Measurements from ENCODE around the gene PLXNA4. TPM values are rescaled to one million over a fixed set of nuclear protein-coding genes. Genes with fewer than 3 reads are reported as not detected.
A peak's percentile ranks its signal among the peaks of the same experiment; 100 is the strongest.

PLXNA4 gene
- total RNA-seq, 1 donor from 2014 or later = 3.3 TPM

DNA sequence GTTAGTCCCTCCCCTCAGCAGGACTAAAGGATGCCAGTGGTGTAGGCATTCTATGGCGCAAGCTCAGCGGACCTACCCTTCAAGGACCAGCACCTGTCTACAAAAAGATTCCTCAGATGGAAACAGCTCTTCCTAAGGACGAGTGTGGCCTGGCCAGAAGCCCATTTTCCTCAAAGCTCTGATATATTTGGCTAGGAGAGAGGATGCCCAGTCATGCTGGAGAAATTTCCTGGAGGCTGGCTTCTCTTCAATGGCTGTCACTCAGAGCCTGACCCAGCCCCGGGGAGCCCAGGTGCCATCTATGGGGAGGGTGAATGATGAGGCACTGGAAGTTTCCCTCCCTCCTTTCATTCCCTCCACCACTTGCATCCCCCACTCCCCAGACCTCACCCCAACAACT is 111.5 kb downstream of the PLXNA4 start:
- no peaks in the 10 kb centered on the region for H3K36me3 ChIP-seq (ENCODE audit: insufficient read depth, low read length)
- no peaks in the 10 kb centered on the region for H3K79me2 ChIP-seq (ENCODE audit: insufficient read depth, low read length)
- Mint-ChIP-seq H3K27ac (ENCODE audit: unreplicated experiment) (no peak overlapping the region), H3K4me1 (ENCODE audit: low read depth, unreplicated experiment) (peaks cover 9% of the 10 kb centered on the region), H3K4me3 (ENCODE audit: unreplicated experiment) (no peak overlapping the region), H3K9me3 (ENCODE audit: unreplicated experiment) (no peaks in the 10 kb centered on the region), H3K36me3 (ENCODE audit: low read depth, unreplicated experiment) (no peaks in the 10 kb centered on the region), H3K27me3 (ENCODE audit: low read depth, unreplicated experiment) (peaks cover 17% of the 10 kb centered on the region)
- DNase-seq (ENCODE audit: low read depth) (peak; percentile 77), FAIRE-seq (no peak)
- H3K27me3 ChIP-seq (ENCODE audit: insufficient read depth, low read length) = no peaks in the 10 kb centered on the region
- peak overlapping the region; percentile 20 for H3K4me2 ChIP-seq (ENCODE audit: low read length)
- no peak for TF ChIP-seq EZH2 (IDR thresholded peaks at IDR 0.05; ENCODE audit: insufficient read depth, low read length)
- TF ChIP-seq, protein P1, sequence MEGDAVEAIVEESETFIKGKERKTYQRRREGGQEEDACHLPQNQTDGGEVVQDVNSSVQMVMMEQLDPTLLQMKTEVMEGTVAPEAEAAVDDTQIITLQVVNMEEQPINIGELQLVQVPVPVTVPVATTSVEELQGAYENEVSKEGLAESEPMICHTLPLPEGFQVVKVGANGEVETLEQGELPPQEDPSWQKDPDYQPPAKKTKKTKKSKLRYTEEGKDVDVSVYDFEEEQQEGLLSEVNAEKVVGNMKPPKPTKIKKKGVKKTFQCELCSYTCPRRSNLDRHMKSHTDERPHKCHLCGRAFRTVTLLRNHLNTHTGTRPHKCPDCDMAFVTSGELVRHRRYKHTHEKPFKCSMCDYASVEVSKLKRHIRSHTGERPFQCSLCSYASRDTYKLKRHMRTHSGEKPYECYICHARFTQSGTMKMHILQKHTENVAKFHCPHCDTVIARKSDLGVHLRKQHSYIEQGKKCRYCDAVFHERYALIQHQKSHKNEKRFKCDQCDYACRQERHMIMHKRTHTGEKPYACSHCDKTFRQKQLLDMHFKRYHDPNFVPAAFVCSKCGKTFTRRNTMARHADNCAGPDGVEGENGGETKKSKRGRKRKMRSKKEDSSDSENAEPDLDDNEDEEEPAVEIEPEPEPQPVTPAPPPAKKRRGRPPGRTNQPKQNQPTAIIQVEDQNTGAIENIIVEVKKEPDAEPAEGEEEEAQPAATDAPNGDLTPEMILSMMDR (IDR thresholded peaks at IDR 0.05; ENCODE audit: insufficient read depth, low read depth, low read length) = no peak
- H3K9ac ChIP-seq (ENCODE audit: low read length) = no peak overlapping the region
- H3K4me1 ChIP-seq (ENCODE audit: insufficient read depth, low read length) = peaks cover 9% of the 10 kb centered on the region
- no peak overlapping the region for H3K4me3 ChIP-seq (ENCODE audit: insufficient read depth, low read depth, low read length)
- H3K9me3 ChIP-seq (ENCODE audit: insufficient read depth, low read depth, low read length) = no peaks in the 10 kb centered on the region
- no peaks in the 10 kb centered on the region for H4K20me1 ChIP-seq (ENCODE audit: insufficient read depth, low read length)
- H3K27ac ChIP-seq (ENCODE audit: low read depth, low read length) = no peak overlapping the region
- H2AFZ ChIP-seq (ENCODE audit: low read depth, low read length) = no peak overlapping the region

DNA sequence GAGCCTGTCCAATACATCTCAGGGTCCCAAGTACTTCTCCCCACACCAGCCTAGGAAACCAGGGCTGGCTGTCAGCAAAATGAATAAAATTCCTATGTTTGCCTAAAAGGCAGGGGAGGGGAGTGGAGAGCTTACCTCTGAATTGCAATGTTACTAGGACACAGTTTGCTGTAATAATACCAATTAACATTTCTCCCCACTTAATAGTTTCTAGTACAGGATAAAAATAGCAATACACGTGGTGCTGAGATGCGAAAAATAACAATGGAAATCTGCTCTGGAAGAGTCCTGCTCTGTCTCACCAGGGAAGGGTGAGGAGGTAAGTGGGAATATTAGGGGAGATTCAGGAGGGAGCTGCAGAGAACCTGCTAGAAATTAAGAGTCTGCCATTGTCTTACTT is 112.3 kb downstream of the PLXNA4 start:
- Histone ChIP-seq H3K79me2 (ENCODE audit: insufficient read depth, low read length) (no peaks in the 10 kb centered on the region), H3K9me3 (ENCODE audit: insufficient read depth, low read depth, low read length) (no peaks in the 10 kb centered on the region), H3K27me3 (ENCODE audit: insufficient read depth, low read length) (no peaks in the 10 kb centered on the region), H3K4me3 (ENCODE audit: insufficient read depth, low read depth, low read length) (no peak overlapping the region), H3K27ac (ENCODE audit: low read depth, low read length) (no peak overlapping the region), H3K9ac (ENCODE audit: low read length) (no peak overlapping the region), H4K20me1 (ENCODE audit: insufficient read depth, low read length) (no peaks in the 10 kb centered on the region), H2AFZ (ENCODE audit: low read depth, low read length) (no peak overlapping the region), H3K4me2 (ENCODE audit: low read length) (no peak overlapping the region), H3K4me1 (ENCODE audit: insufficient read depth, low read length) (peaks cover 9% of the 10 kb centered on the region), H3K36me3 (ENCODE audit: insufficient read depth, low read length) (no peaks in the 10 kb centered on the region)
- Mint-ChIP-seq H3K27me3 (ENCODE audit: low read depth, unreplicated experiment) (peaks cover 25% of the 10 kb centered on the region), H3K4me1 (ENCODE audit: low read depth, unreplicated experiment) (peaks cover 6% of the 10 kb centered on the region), H3K4me3 (ENCODE audit: unreplicated experiment) (no peak overlapping the region), H3K9me3 (ENCODE audit: unreplicated experiment) (no peaks in the 10 kb centered on the region), H3K27ac (ENCODE audit: unreplicated experiment) (no peak overlapping the region), H3K36me3 (ENCODE audit: low read depth, unreplicated experiment) (no peaks in the 10 kb centered on the region)
- TF ChIP-seq EZH2 (IDR thresholded peaks at IDR 0.05; ENCODE audit: insufficient read depth, low read length) = no peak
- TF ChIP-seq, protein P1 (IDR thresholded peaks at IDR 0.05; ENCODE audit: insufficient read depth, low read depth, low read length) = no peak
- FAIRE-seq = no peak
- DNase-seq (ENCODE audit: low read depth) = no peak

DNA sequence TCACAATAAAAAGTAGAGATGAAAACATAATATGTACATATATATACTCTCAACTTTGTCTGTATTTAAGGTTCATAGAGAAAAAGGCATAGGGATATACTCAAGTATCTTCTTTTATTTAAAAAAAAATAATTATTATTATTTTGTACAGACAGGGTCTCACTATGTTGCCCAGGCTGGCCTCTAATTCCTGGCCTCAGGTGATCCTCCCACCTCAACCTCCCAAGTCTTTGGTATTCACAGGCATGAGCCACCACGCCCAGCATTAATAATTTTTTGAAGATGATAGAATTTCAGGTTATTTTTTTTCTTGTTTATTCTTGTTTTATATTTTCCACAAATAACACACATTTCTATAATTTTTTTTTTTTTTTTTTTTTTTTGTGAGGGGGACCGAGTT is 113.8 kb downstream of the PLXNA4 start:
- Mint-ChIP-seq H3K36me3 (ENCODE audit: low read depth, unreplicated experiment) (no peaks in the 10 kb centered on the region), H3K9me3 (ENCODE audit: unreplicated experiment) (no peaks in the 10 kb centered on the region), H3K27ac (ENCODE audit: unreplicated experiment) (no peak overlapping the region), H3K4me3 (ENCODE audit: unreplicated experiment) (no peak overlapping the region), H3K4me1 (ENCODE audit: low read depth, unreplicated experiment) (peaks cover 6% of the 10 kb centered on the region), H3K27me3 (ENCODE audit: low read depth, unreplicated experiment) (peaks cover 35% of the 10 kb centered on the region)
- FAIRE-seq = no peak
- H3K27me3 ChIP-seq (ENCODE audit: insufficient read depth, low read length) = no peaks in the 10 kb centered on the region
- no peak overlapping the region for H3K4me2 ChIP-seq (ENCODE audit: low read length)
- H3K9ac ChIP-seq (ENCODE audit: low read length) = no peak overlapping the region
- H4K20me1 ChIP-seq (ENCODE audit: insufficient read depth, low read length) = no peaks in the 10 kb centered on the region
- TF ChIP-seq, protein P1 (IDR thresholded peaks at IDR 0.05; ENCODE audit: insufficient read depth, low read depth, low read length) = no peak
- TF ChIP-seq EZH2 (IDR thresholded peaks at IDR 0.05; ENCODE audit: insufficient read depth, low read length) = no peak
- H3K36me3 ChIP-seq (ENCODE audit: insufficient read depth, low read length) = no peaks in the 10 kb centered on the region
- no peaks in the 10 kb centered on the region for H3K9me3 ChIP-seq (ENCODE audit: insufficient read depth, low read depth, low read length)
- H3K4me1 ChIP-seq (ENCODE audit: insufficient read depth, low read length) = peaks cover 9% of the 10 kb centered on the region
- no peak overlapping the region for H2AFZ ChIP-seq (ENCODE audit: low read depth, low read length)
- no peak overlapping the region for H3K4me3 ChIP-seq (ENCODE audit: insufficient read depth, low read depth, low read length)
- H3K27ac ChIP-seq (ENCODE audit: low read depth, low read length) = no peak overlapping the region
- no peak for DNase-seq (ENCODE audit: low read depth)
- H3K79me2 ChIP-seq (ENCODE audit: insufficient read depth, low read length) = no peaks in the 10 kb centered on the region

All from astrocyte (in vitro differentiated cells and primary cell).